Stimulated activated CD8-positive, alpha-beta memory T cell treated with anti-CD3 and anti-CD28 coated beads, Interleukin-7, amount 100 ng/mL, for 48 hours (primary cell): Measurements from ENCODE around the gene RNF31.
A peak's percentile ranks its signal among the peaks of the same experiment; 100 is the strongest.

Source experiments
- DNase-seq, 2 donors: peaks; one replicate each; pipeline ENCODE4 v3.0.0-alpha.2; 2020; ENCODE audit warnings: low read depth in 1 of 2; ENCODE audit errors: extremely low read depth in 1 of 2

The RNF31 gene

DNA sequence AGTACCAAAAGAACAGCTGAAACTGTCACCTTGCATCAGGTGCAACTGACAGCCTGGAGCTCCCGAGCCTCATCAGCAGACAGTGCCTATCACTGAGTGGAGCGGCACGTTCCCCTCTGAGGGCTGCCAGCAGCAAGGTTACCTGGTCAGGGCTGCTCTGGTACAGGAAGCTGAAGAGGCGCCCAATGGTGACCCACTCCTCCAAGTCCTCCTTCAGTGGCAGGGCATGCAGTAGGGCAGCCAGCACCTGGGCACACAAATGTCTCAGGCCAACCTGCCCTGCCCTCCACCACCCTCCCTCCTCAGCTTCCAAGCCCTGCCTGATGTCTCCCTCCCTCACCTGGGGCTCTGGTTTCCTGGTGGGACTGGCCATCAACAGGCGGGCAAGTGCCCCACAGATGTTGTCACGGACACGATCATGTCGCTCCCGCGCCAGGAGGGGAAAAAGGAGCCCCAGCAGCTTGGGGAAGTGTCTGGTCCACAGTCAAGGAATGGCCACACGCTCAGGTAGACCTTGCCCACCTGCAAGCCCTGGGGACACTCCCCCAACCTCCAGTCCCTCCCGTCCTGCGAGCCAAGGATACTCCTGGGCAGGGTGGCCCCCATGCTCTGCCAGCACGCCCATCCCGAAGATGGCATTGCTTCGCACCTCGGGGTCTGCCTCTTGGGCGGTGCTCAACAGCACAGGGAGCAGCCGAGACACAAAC is 34.2 kb downstream of the RNF31 start:
- DNase-seq: no peak

DNA sequence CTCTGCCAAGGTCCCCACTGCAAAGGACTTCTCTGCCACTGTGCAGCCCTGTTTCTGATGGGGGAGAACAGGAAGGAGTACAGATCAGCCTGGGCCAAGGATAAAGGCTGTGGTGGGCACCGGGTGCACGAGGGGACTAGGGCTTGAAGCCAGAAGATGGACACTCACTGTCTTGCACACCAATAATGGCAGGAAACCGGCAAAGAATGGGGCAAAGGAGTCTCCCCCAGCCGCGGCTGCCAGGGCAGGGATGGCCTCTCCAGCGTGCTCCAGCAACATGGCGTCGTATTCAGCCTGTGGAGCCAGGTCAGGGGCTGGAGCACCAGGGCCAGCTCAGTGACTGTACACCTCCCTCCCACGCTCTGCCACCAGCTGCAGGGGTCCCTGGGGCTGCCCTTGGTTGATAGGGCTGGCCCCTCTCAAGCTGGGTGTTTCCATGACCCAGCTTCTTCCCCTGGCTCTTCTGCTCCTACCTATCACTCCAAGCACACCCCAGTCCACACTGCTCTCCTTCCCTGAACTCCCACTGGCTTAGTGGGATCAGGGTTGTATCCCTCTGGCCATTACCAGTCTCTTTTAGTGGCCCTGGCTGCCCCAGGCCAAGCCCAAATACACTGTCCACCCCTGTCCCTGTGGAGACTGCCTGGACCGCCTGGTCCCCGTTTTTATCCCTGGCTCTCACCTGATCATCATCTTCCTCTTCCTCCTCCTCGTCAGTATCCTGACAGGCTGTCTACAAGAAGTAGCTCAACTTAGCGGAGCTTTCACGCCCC is 35.0 kb downstream of the RNF31 start:
- no peak for DNase-seq

DNA sequence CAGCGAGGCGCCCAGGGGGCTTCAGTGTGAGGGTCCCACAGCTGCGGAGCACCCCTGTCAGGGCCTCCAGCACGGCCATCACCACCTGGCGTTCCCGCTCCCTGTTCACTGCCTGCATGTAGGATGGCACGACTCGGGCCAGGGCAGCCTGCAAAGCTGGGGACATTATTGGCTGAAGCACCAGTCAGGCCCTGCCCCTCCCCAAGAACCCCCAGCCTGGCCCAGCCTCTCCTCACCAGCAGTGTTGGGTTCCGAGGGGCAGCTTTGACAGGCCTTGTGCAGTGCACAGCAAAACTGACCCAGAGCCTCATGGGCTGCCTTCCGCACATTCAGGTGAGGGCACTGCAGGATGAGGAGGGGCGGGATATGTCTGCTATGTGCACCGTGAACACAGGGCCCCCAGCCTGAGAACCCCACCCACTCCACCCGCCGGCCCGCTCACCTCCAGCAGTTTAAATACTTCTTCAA is 35.8 kb downstream of the RNF31 start:
- DNase-seq: no peak

DNA sequence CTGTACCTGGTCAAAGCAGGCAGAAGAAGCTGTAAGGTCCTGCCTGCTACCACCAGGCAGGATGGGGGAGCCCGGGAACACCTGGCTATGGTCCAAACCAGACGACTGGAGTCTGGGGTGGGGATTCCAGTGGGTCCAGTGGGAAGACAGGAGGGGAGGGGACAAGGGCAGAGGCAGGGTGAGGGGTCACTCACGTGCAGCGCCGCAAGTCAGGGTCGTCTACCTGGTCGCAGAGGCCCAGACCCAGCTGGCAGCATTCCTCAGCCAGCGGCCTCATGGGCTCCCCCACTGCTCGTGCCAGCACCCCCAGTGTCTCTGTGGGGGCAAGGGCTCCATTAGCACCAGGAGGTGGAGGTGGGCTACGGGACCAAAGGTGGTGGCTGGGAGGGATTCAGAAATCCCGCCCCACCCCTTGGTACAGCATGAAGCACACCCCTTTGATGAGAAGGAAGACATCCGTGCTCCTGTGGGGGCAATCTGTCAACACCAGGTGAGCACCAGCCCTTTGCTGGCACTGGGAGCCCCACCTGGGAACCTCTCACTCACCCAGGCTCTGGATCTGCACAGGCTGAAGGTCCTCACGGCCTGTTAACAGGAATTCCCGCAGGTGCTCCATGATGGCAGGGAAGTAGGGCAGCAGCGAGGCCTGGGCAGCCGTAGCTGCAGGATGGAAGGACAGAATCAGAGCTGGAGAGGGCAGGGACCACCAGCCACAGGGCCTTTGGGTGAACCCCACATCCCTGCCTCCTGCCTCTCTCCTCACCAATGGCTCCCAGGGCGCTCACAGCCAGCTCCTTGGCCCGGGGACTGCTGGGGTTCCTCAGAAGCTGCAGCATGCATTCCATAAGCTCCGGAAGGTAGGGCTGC is 37.0 kb downstream of the RNF31 start:
- DNase-seq: no peak

DNA sequence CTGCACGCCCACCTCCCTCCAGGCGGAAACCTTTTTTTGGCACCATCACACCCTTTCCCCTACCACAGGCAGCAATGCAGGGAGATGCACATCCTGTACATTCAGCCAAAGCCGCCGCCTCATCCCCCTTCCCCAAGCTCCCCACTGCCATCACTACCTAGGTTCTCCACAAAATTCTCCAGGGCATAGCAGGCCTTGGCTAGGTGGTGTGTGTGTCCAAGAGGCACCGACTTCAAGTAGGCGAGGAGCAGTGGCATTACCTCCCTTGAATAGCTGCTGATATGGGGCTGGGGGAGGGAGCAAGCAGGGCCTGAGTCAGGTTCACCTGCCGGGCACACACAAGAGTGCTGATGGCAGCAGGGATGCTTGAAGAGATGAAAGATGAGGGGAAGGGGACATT is 37.7 kb downstream of the RNF31 start:
- DNase-seq: no peak

DNA sequence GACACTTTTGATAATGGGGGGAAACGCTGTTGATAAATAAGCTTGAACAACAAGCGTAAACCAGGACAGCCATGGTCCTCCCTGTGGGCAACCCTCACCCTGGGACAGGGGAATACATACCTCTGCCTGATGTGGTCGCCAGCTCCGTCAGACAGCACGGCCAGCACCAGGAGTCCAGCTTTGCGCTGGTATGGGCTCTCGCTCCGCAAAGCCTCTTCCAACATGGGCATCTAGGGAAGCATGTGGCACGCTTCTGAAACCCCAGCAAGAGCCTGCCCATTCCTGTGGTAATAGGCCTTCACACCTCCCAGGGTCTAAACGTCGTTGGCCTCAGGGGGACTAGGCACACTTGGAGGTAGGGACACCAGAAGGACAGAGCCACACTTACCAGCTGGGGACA is 38.4 kb downstream of the RNF31 start:
- DNase-seq: no peak

DNA sequence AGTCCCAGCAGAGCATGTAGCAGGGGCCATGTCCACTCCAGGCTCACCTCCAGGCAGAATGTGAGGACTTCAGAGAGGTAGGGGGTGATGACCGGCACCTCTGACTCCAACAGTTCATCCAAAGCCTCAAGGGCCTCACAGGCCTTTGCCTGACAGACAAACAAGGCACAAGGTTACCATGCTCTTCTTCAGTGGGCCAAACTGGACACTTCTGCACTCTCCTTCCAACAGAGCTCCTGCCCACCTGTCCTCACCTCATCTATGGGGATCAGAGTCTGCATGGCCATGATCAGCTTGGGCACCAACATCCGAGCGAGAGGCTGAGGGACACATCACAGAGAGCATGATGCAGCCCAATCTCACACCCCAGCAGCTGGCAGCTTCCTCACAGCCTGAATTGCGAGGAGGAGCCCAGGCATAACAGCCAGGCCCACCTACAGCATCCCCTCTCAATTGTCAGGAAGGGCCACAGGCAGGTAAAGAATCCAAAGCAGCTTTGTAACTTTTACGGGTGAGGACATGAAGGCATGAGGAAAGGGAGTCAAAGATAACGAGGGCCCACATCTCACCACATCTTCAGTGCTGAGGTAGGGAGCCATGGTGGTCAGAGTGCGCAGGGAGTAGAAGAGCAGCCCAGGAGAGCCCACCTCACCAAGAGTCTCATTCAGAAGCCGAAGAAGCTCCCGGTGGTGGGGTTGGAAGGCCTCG is 39.7 kb downstream of the RNF31 start:
- no peak for DNase-seq

DNA sequence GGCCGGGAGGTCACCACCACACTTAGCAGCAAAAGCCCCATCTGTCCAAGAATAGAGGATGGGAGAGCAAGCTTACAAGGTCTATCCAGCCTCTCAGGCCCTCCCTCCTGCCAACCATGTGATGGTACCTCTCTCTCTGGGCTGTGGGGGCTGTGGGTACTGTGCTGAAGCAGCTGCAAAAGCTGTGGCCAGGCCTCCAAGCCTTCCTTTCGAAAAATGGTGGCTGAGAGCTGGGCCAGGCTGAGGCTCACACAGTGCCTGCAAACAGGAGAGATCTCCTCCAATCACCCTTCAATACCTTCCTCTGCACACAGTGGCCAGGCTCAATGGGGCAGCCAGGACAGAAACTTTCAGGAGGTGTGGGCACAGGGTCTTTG is 40.2 kb downstream of the RNF31 start:
- no peak for DNase-seq

DNA sequence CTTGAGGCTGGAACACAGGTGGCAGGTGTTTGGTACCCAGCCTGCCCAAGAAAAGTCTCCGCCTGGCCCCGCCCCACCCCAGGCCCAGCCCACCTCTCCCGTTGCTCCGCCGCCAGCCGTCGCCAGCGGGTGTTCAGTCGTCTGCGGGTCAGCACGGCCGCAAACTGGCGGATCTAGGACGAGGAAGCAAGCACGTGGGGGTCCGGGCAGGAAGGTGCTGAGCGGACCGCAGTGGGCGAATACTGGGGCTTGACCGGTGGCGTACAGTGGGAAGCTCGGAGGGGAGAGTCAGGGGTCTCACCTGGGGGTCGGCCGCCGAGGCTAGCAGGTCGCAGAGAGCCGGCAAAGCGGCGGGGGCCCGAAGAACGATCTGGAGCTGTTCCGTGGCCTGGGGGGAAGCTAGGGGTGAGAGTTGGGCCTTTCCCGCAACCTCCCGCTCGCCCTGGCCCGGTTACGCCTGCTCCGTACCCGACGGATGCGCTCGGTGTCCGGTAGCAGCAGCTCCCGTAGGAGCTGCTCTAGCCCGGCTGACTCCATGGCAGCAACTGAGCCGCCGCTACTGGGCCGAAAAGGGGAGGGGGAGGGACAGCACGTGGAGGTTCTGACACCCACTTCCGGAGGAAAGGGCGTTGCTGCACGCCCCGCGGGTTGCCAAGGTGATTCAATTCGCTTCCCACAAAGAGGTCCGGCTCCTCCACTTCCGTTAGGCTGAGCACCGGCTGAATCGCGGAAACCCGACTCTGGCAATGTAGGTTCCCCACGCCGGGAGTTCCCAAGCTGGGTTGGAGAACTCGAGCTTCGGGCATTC is 41.2 kb downstream of the RNF31 start, which contains the start of gene IPO4:
TSS of gene IPO4 (minus strand) at position 566 of the 808 bp plus-strand sequence. CDS start at position 537, 29 bp downstream.
- DNase-seq: peak; percentile 85 to 95

DNA sequence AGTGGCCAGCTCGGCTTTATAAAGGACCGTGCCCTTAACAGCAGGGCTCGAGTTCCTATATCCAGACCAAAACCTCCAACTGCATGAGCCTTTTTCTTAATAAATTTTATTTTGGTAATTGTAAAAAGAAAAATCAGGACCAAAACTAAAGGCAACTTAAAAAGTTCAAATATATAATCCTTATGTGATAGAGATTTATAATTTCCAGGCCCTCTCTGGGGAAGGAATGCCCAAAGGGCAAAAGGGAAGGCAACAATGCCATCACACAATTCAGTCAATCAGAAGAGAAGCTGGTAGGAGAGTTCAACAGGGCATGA is 41.7 kb downstream of the RNF31 start:
- DNase-seq: no peak

DNA sequence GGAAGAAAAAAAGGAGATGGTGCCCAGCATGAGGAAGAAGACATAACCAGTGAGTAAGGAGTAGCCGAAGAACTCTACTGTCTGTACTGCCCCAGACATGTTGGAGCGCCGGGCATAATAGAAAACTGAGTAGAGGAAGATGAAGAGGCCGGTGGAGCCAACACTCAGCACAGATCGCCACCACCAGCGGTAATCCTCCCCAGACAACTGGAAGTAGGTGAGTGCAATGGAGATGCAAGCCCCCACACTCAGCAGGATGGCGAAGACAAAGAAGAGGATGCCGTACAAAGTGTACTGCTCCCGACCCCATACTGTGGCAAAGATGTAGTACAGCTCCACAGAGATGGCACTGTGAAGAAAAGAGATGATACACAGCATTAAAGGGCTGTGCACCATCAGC is 42.2 kb downstream of the RNF31 start:
- DNase-seq: no peak

DNA sequence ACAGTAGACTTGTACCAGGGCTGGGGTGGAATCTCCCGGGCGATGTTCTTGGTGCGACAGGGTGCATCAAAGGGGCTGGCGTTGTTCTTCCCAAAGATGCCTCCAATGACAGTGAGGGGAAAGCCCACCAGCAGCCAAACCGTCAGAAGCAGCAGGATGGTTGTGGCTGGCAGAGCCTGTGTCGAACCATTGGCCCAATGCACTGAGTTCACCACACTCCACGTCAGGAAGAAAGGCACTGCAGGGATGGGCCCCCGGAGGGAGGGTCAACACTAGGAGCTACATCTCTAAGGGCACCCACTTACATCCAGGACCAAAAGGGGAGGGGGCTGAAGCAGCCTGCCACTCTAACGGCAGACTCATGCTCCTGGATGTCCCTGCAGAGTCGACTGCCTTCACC is 43.1 kb downstream of the RNF31 start:
- DNase-seq: no peak

DNA sequence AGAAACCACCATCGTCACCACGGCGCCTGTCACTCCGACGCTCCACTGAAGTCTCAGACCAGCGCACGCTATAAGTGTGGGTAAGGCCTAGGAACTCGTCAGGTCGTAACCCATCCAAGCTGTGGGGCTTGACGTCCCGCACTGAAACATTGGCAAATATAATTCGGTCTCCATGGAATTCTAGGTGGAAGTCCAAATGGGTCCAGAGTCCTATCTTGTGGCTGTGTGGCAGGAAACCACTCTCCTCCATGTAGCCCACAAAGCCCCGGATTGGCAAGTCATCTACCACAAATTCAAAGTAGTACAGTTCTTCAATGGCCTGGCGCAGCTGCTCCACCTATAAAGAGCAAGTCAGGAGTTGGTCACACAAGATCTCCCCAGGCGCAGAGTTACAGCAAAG is 45.6 kb downstream of the RNF31 start:
- DNase-seq: no peak

DNA sequence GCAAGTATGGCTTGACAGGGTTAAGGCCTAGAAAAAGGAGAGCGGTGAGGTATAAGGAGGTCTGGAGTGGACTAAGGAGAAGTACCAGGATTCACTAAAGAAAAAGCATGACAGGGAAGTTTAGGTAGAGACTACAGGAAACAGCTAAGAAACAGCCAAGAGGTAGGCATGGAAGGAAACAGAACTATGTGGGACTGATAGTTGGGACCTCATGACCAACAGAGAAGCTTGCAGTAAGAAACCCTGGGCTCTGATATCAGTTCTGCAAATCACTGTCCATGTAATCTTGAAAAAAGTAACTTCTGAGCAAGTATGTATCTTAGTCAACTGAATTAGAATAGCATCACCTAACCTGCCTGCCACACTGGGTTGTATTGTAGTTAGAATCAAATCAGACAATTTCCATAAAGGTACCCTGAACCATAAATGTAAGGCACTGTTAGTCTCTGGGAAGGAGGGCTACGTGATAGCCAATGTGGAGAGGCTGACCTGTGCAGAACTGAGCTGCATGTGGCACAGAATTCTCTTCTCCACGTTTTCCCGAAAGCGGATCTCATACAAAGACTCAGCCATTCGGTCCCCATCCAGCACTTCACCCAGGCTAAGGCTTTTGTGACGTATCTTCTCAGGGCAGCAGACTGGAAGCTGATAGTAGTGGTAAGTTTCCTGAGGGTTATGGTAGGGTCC is 47.0 kb downstream of the RNF31 start:
- DNase-seq: no peak

DNA sequence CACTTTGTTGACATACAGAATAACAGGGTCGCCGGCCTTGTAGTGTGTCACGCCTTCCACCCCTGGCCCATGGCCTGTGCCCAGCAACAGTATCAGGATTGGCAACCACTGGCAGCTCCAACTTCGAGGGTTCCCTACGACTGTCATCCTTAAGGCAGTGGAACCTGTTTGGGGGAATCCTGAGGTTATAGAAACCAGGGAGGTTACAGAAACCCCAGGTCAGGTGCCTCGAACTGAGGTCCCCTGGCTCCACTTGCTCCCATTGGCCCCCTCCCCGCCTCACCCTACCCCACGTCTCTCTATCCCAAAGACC is 47.5 kb downstream of the RNF31 start:
- DNase-seq: no peak

DNA sequence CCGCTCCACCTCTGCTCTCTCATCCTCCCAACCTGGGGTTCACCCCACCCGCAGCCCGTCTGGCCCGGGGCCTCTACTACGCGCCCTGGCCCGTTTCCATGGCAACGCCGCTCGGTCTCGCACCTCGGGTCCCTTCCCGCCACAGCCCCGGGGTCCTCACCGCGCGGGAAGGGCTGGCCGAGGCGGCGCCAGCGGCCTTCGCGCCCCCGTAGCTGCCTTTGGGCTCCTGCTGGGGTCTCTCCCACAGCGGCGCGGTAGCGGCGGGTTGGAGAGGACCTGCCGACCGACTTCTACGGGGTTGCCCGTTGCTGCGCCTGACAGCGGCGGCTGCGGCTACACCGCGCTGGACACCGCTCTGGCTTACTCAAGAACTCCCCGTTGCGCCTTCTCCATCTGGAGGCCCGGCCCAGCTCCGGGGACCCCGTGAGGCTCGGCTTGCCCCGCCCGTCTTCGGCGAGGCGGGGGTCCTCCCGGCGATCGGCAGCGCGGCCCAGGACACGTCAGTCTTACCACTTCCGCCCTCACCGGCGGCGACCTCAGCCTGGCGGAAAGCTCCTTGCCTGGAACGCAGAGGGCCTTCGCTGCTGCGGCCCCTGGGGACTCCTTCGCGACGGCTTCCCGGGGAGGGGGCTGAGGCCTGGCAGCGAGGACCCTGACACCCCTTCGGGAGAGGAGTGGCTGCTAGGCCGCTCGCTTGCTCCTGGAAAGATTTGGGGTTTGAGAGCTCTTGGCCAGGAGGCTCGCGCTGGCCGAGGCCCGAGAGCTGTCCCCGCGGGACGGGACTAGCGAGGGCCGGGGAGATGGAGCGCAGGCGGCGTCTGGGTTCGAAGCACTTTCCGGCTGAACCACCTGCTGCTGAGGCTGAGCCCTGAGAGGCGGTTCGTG is 48.1 kb downstream of the RNF31 start, which contains the start of gene TM9SF1:
TSS of gene TM9SF1 (minus strand) at position 256 of the 885 bp plus-strand sequence. CDS start 422 bp downstream, outside the sequence.
- peak; percentile 77 to 78 for DNase-seq

DNA sequence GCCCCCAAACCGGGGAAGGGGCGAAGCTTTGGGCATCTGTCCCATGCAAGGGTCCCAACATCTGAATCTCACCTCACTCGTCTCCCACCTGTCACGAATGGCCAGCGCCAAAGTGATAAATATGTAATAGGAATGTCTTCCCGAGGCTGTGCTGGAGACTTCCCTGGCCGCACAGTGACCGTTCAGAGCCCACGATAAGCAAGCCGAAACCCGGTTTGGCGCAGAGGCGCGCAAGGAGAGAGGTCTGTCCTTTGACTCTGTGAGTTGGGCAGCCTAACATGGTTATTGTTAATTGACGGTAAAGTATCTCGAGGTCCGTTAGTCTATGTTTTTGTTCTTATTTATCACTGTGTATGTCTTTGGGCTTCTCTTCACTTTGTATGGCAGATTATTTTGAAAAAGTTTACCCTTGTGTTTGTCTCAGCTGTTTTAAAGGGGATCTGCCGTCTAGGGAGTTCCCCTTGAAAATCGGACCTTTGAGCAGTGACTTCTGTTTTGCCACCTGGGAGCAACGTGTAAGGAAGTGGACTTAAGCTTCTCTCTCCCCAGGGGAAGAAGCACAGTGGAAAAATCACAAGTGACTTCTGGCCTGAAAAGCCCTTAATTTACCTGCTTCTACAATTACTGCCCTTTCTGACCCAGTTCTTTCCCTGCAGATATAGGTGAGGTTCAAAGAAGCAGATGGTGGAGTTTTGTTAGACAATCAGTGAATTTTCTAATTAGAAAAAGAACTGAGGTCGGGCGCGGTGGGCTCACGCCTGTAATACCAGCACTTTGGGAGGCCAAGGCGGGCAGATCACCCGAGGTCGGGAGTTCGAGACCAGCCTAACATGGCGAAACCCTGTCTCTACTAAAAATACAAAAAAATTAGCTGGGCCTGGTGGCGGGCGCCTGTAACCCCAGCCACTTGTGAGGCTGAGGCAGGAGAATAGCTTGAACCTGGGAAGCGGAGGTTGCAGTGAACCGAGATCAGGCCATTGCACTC is 49.1 kb downstream of the RNF31 start:
- no peak for DNase-seq
